Measurements from ENCODE around the gene APOL2.

APOL2 gene, protein sequence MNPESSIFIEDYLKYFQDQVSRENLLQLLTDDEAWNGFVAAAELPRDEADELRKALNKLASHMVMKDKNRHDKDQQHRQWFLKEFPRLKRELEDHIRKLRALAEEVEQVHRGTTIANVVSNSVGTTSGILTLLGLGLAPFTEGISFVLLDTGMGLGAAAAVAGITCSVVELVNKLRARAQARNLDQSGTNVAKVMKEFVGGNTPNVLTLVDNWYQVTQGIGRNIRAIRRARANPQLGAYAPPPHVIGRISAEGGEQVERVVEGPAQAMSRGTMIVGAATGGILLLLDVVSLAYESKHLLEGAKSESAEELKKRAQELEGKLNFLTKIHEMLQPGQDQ

DNA sequence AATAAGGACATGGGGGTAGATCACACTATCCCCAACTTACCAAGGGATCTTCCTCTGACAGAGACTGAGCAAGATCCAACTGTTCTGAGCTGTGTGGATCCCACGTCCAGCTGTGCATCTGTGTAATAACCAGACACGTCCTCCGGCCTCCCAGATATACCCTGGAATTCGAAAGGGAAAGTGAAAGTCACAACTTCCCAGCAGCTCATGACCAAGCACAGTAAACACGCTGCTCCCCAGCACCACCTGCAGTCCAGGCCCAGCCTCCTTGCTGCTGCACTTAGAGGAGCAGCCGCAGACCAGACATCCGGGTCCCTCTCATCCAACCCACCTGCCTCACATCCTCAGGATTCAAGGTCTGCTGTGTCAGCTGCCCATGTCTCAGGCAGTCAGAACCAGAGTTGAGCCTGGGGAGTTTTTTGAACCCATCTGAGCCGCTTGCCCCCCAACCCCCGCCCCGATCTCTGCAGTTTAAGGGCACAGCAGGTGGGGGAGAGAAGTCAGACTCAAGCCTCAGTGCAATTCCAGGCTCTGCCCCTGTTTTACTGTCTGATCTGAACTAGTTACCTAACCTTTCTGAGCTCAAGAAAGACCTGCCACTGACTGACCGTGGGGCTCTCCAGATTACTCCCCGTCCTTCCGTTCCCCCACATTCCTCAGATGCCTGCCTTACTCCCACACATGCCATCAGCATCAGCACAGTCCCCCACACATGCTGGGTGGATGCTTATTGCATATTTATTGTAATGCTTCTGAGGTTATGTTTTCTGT, at the start of gene APOL2:
Gene APOL2, minus strand, starts transcription at position 127 of the 771 bp plus-strand sequence. CDS start 6,365 bp downstream, outside the sequence.
- Histone ChIP-seq H3K27ac (peak within 1 kb of the TSS; percentile 74), H3K4me3 (ENCODE audit: low read depth, low read length) (peak within 1 kb of the TSS; percentile 73), H3K27me3 (replicated peaks) (no peaks in the 10 kb centered on the region), H3K36me3 (replicated peaks) (no peaks in the 10 kb centered on the region)
- DNase-seq: peak; percentile 96
- in situ Hi-C loops (cut with HindIII; ENCODE audit: low pct_ligation_motif_present, low sequenced_read_pairs): no loop called here
- TF ChIP-seq, protein P1, sequence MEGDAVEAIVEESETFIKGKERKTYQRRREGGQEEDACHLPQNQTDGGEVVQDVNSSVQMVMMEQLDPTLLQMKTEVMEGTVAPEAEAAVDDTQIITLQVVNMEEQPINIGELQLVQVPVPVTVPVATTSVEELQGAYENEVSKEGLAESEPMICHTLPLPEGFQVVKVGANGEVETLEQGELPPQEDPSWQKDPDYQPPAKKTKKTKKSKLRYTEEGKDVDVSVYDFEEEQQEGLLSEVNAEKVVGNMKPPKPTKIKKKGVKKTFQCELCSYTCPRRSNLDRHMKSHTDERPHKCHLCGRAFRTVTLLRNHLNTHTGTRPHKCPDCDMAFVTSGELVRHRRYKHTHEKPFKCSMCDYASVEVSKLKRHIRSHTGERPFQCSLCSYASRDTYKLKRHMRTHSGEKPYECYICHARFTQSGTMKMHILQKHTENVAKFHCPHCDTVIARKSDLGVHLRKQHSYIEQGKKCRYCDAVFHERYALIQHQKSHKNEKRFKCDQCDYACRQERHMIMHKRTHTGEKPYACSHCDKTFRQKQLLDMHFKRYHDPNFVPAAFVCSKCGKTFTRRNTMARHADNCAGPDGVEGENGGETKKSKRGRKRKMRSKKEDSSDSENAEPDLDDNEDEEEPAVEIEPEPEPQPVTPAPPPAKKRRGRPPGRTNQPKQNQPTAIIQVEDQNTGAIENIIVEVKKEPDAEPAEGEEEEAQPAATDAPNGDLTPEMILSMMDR (IDR thresholded peaks at IDR 0.05; ENCODE audit: low read depth, low read length, missing control alignments): peak; percentile 86

DNA sequence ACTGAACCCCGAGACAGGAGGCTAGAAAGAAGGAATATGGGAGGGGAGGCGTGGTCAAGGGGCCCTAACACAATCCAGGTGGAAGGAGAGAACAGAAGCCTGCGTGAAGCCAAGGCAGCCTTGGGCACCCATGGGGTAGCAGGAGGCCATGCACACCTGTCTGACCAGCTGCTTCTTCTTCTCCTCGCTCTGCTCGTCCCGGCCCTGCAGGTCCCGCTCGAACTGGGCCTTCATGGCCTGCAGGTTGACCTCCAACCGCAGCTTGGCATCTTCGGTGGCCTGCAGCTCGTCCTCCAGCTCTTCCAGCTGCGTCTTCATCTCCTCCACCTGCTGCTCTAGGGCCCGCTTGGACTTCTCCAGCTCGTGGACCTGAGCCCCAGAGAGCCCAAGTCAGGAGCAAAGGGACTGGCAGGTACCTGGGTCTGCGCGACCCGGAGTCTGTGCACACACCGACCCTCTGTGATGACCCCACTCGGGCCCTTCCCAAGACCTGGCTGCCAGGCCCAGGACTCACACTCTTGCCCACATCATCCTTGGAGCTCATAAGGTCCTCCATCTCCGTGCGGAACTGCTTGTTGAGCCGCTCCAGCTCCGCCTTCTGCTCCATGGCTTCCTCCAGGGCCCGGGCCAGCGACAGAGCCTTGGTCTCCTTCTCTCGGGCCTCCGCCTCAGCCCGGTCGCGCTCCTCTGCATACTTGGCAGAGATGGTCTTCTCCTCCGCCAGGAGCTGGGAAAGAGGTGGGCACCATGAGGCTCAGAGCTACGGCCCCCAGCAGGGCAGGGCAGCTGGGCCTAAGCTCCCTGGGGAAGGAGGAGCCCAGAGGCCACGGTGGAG, 49.5 kb upstream of the APOL2 start:
- H3K27me3 ChIP-seq (replicated peaks): no peaks in the 10 kb centered on the region
- no peak overlapping the region for H3K27ac ChIP-seq
- TF ChIP-seq, protein P1 (IDR thresholded peaks at IDR 0.05; ENCODE audit: low read depth, low read length, missing control alignments): no peak
- in situ Hi-C loops (cut with HindIII; ENCODE audit: low pct_ligation_motif_present, low sequenced_read_pairs): no loop called here
- no peak for DNase-seq
- peaks cover 87% of the 10 kb centered on the region for H3K36me3 ChIP-seq (replicated peaks)
- H3K4me3 ChIP-seq (ENCODE audit: low read depth, low read length): no peak overlapping the region

DNA sequence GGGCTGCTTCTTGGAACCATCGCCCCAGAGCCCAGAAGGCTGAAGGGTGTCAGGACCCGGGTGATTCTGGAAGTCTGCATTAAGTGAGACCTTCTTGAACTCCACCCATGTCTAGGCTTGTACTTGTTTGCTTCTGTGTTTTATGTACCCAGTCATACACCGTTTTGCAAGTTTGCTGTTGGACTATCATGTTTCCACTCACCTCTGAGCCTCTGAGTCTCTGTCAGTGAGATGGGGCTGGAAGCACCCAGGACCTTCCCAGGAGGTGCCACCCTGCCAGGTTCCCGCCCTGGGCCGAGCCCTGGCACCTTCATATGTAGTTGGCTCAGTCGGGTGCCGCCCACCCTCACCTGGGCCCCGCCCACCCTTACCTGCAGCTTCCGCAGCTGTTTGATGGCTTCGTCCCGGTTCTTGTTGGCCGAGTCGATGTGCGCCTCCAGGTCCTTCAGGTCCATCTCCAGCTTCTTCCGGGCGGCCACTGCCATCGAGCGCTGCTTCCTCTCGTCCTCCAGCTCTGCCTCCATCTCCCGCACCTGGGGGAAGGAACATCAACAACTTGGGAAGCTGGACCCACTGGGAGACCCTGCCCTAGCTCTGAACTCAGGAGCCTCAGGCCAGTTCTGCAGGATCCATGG, 48.7 kb upstream of the APOL2 start:
- no peak overlapping the region for H3K27ac ChIP-seq
- in situ Hi-C loops (cut with HindIII; ENCODE audit: low pct_ligation_motif_present, low sequenced_read_pairs): no loop called here
- H3K36me3 ChIP-seq (replicated peaks): peaks cover 86% of the 10 kb centered on the region

DNA sequence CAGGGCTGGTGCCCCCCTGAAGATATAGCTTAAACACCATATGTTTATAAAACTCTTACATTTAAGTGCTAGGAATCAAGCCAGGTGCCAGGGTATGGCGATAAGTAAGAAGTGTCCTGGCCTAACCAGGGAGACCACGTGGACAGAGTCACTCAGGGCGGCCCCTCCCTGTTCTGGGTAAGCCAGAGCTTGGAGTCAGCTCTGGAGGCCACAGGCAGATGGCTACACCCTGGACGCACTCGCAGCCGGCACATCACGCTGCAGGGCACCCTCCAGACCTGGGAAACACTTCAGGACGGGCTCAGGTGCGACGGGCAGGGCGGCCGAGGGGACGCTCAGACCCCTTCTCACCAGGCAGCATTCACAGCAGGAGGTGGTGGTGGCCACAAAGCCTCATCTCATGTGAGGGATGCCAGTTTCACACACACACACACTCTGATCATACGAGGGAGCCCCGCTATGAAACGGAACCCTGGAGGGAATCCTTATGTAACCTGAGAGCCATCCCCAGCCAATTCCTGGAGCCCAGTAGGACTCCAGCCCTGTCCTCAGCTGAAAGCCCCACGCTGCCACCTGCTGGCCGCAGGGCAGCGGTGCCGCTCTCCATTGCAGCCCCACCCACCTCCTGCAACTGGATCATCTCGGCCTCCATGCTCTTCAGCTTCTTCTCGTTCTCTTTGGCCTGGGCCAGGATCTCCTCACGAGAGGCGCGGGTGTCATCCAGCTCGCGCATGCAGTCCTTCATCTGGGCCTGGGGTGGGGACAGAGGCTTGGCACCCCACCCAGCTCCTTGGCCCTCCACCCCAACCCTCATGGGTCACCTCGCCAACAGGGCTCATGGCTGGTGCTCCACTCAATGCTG, 47.0 kb upstream of the APOL2 start:
- DNase-seq: peak; percentile 53
- TF ChIP-seq, protein P1 (IDR thresholded peaks at IDR 0.05; ENCODE audit: low read depth, low read length, missing control alignments): peak; percentile 98
- H3K4me3 ChIP-seq (ENCODE audit: low read depth, low read length): no peak overlapping the region
- H3K27ac ChIP-seq: peak overlapping the region; percentile 6
- H3K36me3 ChIP-seq (replicated peaks): peaks cover 88% of the 10 kb centered on the region
- H3K27me3 ChIP-seq (replicated peaks): no peaks in the 10 kb centered on the region
- in situ Hi-C loops (cut with HindIII; ENCODE audit: low pct_ligation_motif_present, low sequenced_read_pairs): no loop called here

More for the DNA sequence above, 48.7 kb upstream of the APOL2 start:
- H3K4me3 ChIP-seq (ENCODE audit: low read depth, low read length): no peak overlapping the region
- DNase-seq: no peak
- TF ChIP-seq, protein P1 (IDR thresholded peaks at IDR 0.05; ENCODE audit: low read depth, low read length, missing control alignments): no peak
- H3K27me3 ChIP-seq (replicated peaks): no peaks in the 10 kb centered on the region
